GM18498 (cell line): ENCODE results near the gene TRPV6.

Experiments used
- ATAC-seq: cut with Tn5 transposase; IDR thresholded peaks from one replicate; pipeline ENCODE4 v1.9.1; 2021; ENCODE audit warnings: mild to moderate bottlenecking, moderate library complexity; ENCODE audit not compliant: unreplicated experiment

The TRPV6 gene

GRCh38 chr7:142908921-142909890 lies 23.7 kb upstream of the TRPV6 start:
- no peak for ATAC-seq

- ATAC-seq: no peak
These were observed 22.7 kb upstream of the TRPV6 start for GRCh38 chr7:142908290-142908689.

GRCh38 chr7:142906643-142907042 lies 21.1 kb upstream of the TRPV6 start:
- no peak for ATAC-seq

GRCh38 chr7:142905759-142906158 lies 20.2 kb upstream of the TRPV6 start:
- no peak for ATAC-seq

GRCh38 chr7:142904128-142904527 lies 18.6 kb upstream of the TRPV6 start:
- no peak for ATAC-seq

GRCh38 chr7:142901426-142902259 lies 16.1 kb upstream of the TRPV6 start:
- no peak for ATAC-seq

GRCh38 chr7:142899661-142900060 lies 14.1 kb upstream of the TRPV6 start:
- no peak for ATAC-seq

GRCh38 chr7:142898377-142899170 lies 13.0 kb upstream of the TRPV6 start:
- ATAC-seq: no peak

- ATAC-seq: no peak
These were observed 12.1 kb upstream of the TRPV6 start for GRCh38 chr7:142897691-142898090.

- ATAC-seq: no peak
These were observed 11.3 kb upstream of the TRPV6 start for GRCh38 chr7:142896741-142897379.

GRCh38 chr7:142896151-142896550 lies 10.6 kb upstream of the TRPV6 start:
- ATAC-seq: no peak

- no peak for ATAC-seq
These were observed 9.5 kb upstream of the TRPV6 start for GRCh38 chr7:142894985-142895593.

- ATAC-seq: no peak
These were observed 8.8 kb upstream of the TRPV6 start for GRCh38 chr7:142894112-142894984.

GRCh38 chr7:142892951-142893350 lies 7.4 kb upstream of the TRPV6 start:
- ATAC-seq: no peak

- no peak for ATAC-seq
These were observed 6.0 kb upstream of the TRPV6 start for GRCh38 chr7:142891490-142892082.

- no peak for ATAC-seq
These were observed 5.4 kb upstream of the TRPV6 start for GRCh38 chr7:142890874-142891485.

- no peak for ATAC-seq
These were observed 4.3 kb upstream of the TRPV6 start for GRCh38 chr7:142889816-142890215.

GRCh38 chr7:142887282-142888015 lies 1.9 kb upstream of the TRPV6 start:
- no peak for ATAC-seq
